Upper lobe of left lung (tissue), 4 donors: Measurements from ENCODE around the gene TRAF3.

Experiments
- POLR2A ChIP-seq, 4 donors: fragments of 450-650 bp; IDR thresholded peaks; one replicate each; pipeline ENCODE4 v1.5.1; 2016 to 2017; ENCODE audit warnings: antibody characterized with exemption in 4 of 4, mild to moderate bottlenecking in 2 of 4
- POLR2AphosphoS5 ChIP-seq, 2 donors: sonication (generic); formaldehyde crosslinking; IDR thresholded peaks; one replicate each; pipeline ENCODE4 v1.5.1; 2017; ENCODE audit warnings: antibody characterized with exemption in 2 of 2
- TF ChIP-seq, protein P1 (sequence below), 6 experiments: fragments of 450-650 bp in 4 of 6; fragments of 200-600 bp in 2 of 6; sonication (generic) in 2 of 6; IDR thresholded peaks; one replicate each; pipeline ENCODE4 v1.5.1; 2016 to 2019; ENCODE audit warnings: antibody characterized with exemption in 6 of 6

DNA sequence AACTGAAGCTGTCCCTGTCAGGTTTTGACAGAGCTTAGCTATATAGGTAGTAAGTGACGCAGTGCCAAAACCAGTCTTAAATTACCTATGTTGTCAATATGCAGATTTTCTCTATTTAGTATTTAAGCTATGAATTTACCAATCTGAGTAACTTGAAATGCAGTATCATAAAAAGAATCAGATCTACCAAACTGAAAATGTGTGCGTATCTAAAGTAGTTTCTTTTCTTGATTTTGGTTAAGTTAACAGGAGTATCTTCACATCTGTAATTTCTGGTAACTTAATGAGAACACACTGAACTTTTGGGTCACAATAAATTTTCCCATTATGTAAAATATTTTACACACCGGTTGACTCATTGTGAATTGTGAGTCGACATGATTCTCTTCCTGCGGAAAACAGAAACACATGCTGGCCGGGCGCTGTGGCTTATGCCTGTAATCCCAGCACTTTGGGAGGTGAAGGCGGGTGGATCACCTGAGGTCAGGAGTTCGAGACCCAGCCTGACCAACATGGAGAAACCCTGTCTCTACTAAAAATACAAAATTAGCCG is 45.1 kb downstream of the TRAF3 start:
- TF ChIP-seq POLR2A (IDR thresholded peaks at IDR 0.05): no peak
- TF ChIP-seq, protein P1, sequence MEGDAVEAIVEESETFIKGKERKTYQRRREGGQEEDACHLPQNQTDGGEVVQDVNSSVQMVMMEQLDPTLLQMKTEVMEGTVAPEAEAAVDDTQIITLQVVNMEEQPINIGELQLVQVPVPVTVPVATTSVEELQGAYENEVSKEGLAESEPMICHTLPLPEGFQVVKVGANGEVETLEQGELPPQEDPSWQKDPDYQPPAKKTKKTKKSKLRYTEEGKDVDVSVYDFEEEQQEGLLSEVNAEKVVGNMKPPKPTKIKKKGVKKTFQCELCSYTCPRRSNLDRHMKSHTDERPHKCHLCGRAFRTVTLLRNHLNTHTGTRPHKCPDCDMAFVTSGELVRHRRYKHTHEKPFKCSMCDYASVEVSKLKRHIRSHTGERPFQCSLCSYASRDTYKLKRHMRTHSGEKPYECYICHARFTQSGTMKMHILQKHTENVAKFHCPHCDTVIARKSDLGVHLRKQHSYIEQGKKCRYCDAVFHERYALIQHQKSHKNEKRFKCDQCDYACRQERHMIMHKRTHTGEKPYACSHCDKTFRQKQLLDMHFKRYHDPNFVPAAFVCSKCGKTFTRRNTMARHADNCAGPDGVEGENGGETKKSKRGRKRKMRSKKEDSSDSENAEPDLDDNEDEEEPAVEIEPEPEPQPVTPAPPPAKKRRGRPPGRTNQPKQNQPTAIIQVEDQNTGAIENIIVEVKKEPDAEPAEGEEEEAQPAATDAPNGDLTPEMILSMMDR (IDR thresholded peaks at IDR 0.05): no peak
- no peak for TF ChIP-seq POLR2AphosphoS5 (IDR thresholded peaks at IDR 0.05)
